ENCODE results near the gene WRAP53.

The WRAP53 gene

DNA sequence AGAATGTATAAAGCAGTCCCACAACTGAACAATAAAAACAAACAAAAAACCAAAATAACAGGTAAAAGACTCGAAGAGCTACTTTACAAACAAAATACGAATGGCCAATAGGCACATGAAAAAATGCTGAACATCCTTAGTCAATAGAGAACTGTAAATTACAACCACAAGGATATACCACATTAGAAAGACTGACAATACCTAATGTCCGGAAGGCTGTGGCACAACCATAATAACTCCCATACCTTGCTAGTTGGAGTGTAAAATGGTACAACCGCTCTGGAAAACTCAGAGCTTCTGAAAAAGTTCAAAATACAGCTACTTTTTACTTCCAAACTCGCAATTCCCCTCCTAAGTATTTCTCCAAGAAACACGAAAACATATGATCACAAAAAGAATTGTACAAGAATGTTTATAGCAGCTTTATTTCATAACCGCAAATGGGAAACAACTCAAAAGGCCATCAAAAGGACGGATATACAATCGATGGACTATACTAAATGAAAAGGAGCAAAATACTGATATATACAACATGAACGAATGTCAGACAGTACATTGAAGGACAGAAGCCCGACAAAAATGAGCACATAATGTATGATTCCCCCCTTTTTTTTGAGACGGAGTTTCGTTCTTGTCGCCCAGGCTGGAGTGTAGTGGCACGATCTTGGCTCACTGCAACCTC is 3.3 kb upstream of the WRAP53 start:
- DNase-seq, result no peak

DNA sequence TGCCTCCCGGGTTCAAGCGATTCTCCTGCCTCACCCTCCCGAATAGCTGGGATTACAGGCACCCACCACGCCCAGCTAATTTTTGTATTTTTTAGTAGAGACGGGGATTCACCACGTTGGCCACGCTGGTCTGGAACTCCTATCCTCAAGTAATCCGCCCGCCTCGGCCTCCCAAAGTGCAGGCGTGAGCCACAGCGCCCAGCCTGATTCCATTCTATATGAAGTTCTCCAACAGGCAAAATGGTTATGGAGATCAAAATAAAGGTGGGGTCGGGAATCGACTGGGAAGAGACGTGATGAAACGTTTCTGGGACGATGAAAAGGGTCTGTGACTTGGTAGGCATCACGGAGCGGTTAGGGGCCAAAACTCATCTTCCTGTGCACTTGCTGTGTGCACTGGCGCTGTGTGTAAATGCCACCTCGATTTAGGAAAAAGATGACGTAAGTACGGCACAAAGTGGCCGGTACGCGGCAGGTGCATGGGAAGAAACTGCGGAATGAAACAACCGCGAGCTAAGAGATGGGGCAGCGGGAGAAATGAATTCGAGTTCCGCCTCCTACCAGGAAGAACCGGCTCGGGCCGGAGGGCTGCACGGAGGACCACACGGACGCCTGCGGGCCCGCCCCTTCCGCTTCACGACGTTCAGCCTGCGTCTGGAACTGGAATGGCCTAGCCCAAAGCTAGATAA is 2.6 kb upstream of the WRAP53 start:
- peak; percentile 89 for DNase-seq

DNA sequence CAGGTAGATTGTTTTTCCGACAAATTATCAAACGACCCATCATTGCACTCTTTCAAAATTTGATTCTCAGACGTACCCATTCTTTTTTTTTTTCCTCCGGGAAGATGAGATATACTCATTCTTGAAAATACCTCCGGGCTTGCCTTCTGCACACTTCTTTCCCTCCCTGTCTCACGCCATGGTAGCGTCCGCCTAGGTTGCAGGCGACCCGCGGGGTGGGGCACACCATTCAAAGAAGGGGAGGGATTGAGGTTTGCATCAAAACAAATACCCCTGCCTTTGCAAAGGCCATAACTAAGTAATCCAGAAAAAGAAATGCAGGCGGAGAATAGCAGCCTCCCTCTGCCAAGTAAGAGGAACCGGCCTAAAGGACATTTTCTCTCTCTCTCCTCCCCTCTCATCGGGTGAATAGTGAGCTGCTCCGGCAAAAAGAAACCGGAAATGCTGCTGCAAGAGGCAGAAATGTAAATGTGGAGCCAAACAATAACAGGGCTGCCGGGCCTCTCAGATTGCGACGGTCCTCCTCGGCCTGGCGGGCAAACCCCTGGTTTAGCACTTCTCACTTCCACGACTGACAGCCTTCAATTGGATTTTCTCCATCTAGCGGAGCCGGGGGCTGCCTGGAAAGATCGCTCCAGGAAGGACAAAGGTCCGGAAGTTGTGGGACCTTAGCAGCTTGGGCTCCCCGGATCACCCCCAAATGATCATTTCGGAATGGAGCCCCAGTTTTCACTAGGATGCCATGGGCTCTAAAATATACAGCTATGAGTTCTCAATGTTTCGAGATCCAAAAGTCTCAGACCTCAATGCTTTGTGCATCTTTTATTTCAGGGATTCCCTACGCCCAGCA is 1.8 kb upstream of the WRAP53 start:
- DNase-seq, result peak; percentile 83

DNA sequence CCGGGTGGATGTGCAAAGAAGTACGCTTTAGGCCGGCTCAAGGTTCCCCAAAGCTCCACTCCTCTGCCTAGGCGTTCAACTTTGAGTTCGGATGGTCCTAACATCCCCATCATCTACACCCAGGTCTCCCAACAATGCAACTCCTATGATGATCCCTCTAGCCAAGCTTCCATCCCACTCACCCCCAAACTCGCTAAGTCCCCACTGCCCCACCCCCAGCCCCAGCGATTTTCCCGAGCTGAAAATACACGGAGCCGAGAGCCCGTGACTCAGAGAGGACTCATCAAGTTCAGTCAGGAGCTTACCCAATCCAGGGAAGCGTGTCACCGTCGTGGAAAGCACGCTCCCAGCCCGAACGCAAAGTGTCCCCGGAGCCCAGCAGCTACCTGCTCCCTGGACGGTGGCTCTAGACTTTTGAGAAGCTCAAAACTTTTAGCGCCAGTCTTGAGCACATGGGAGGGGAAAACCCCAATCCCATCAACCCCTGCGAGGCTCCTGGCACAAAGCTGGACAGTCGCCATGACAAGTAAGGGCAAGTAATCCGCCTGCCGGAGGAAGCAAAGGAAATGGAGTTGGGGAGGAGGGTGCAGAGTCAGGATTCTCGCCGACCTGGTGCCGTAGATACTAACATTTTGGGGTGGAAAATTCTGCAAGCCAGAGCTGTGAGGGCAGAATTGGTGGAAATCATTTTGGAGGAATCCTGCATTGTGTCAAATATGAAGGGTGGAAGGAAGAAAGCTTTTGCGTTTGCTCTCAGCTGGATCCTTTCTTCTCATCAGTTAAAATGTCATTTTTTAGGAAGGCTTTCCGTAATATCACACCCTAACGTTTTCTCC is 987 bp upstream of the WRAP53 start, which contains the start of gene TP53:
TSS of gene TP53 (minus strand) at position 419 of the 836 bp plus-strand sequence. CDS start 10,896 bp downstream, outside the sequence.
- peak; percentile 90 for DNase-seq

DNA sequence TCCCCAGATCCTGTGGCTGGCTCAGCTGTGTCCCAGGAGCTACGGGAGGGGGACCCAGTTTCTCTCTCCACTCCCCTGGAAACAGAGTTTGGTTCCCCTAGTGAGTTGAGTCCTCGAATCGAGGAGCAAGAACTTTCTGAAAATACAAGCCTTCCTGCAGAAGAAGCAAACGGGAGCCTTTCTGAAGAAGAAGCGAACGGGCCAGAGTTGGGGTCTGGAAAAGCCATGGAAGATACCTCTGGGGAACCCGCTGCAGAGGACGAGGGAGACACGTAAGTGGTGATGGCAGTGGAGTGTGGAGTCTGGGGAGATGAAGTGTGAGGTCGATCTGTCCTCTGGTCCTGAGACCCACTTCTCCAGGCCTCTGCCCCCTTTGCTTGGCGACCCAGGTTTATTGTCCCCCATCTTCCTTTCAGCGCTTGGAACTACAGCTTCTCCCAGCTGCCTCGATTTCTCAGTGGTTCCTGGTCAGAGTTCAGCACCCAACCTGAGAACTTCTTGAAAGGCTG is 585 bp downstream of the WRAP53 start:
- no peak for DNase-seq

DNA sequence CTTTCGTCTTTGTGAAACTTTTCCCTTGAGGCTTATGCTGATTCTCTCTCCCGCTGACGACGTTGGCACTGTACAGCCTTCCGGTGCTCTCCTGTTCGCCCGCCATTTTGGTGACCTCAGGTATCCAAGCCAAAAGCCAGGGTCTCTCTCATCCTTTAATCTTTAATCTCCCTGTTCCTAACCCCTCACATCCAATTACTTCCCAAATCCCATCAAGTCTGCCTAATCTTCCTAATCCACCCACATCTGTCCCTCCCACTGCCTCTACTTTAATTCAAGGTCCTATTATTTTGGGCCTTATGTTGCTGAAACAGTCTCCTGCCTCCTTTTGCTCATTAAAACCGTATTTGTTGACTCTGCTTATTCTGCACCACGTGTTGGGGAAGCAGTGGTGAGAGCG is 7.3 kb downstream of the WRAP53 start:
- no peak for DNase-seq

DNA sequence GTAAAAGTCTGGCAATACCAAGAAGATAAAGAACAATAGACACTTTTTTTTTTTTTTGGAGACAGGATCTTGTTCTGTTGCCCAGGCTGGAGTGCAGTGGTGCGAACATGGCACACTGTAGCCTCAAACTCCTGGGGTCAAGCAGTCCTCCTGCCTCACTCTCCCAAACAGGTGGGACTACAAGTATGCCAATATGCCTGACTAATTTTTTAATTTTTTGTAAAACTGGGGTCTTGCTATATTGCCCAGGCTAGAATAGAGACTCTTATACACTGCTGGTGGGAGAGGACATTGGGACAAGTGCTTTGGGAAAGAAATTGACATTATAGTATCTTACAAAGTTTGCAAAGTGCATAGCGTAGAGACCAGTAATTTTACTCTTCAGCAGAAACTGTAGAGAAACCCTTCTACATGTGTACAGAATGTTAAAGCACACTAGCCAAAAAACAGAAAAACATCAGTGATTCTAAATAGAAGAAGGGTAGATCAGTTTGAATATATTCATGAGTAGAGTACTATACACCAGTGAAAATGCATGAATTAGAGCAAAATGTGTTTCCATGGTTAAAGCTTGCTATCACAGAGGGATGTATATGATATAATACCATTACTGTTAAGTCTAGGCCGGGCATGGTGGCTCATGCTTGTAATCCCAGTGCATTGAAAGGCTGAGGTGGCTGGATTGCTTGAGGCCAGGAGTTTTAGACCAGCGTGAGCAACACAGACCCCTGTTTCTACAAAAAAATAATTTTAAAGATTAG is 9.7 kb downstream of the WRAP53 start:
- DNase-seq, result no peak

DNA sequence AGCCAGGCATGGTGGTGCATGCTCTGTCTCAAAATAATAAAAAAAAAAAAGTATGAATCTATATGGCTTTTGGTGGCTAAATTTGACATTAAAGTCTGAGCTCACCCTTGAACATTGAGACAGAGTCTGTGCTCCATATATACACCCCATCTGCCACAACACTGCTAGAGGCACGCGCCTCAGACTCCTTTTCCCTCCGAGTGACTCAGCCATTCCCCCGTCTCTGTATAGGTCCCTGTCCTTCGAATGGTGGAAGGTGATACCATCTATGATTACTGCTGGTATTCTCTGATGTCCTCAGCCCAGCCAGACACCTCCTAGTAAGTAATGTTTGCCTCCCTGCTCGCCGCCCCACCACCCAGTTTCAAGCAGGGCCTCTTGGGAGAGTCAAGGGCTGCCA is 12.2 kb downstream of the WRAP53 start:
- DNase-seq, result no peak

DNA sequence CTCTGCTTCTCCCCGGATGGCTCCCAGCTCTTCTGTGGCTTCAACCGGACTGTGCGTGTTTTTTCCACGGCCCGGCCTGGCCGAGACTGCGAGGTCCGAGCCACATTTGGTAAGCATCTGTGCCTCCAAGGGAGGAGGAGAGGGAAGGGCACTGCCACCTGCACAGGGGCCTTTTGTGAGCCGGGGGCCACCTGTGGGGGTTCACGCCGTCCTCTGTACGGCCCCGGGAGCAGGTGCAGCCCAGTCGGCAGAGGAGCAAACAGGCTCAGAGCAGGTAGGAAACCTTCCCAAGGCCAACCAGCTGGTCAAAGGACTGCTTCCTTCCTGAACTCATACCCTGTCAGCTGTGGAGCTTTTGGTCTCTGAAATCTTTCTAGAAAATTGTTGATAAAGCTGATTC is 13.4 kb downstream of the WRAP53 start:
- DNase-seq, result no peak

DNA sequence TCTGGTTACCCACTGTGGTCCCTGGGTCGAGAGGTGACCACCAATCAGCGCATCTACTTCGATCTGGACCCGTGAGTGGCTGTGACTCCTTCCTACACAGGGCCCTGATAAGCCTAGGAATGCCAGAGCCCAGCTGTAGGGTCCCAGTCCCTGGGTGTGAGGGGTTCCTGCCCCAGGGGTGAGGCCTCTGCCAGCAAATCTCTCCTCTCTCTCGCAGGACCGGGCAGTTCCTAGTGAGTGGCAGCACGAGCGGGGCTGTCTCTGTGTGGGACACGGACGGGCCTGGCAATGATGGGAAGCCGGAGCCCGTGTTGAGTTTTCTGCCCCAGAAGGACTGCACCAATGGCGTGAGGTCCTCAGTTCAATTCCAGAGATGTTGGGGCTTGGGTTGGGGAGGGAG is 14.5 kb downstream of the WRAP53 start:
- no peak for DNase-seq

DNA sequence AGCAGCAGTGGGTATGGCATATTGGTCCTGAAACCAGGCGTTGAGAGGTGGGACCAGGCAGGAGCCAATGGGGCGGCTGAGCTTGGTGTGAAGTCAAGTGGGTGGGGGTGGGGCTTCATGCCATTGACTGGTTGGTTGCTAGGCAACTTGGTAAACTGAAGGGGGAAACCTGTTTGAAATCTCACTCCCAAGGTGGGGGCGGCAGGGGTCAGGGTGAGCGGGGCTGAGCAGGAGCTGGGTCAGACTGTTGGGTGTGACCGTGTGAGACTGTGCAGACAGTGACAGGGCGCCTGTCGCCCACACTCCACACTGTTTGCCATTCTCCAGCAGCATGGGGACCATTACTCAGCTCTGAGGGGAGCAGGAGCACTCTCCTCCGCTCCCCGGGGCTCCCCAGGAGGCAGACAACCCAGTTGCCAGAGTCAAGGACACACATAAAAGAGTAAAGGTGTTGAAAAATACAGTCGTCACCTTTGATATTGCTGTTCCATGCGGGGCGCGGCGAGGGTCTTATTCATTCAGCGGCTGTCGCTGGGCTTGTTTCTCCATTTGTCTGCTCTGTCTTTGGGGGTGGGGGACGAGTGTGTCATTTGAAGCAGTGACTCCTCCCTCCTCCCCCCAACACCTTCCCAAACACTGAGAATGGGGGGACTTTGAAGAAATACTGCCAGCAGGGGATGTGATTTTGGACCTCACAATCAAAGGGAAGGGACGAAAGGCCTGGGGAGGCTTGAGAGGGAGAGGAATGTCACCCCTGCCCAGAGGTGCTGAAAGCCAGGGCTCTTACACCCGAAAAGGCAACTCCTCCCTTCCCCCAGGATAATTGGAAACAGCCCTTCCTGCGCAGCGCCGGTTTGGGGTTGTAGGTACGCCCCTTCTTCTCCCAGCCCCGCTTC is 15.6 kb downstream of the WRAP53 start:
- DNase-seq, result no peak

DNA sequence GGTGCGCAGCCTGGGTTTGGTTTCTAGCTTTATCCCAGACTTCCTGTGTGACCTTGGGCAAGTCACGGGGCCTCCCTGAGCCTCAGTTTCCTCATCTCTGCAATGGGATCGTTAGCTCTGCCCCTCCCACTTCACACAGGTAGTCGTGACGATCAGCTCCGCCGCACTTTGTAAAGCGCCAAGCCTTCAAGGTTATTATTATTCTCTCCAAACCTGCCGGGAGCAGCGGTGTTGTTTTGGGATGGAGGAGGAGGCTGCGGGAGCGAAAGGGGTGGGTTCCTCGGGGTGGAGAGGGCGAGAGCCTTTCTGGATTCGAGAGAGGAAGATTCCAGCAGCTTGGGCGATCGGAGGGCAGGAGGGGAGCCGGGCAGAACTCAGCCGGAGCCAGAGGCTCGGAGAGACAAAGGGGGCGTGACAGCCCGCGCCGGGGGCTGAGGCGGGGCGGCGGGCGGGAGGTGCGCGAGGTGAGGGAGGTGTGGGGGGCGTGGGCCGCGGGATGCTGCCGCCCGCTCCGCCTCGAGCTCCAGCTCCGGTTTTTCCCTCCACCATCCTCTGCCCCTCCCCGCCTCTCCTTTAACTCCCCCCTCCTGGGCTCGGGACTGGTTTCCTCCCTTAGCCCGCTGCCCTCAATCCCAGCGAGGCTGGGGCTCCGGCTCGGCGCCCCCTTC is 16.5 kb downstream of the WRAP53 start, which contains the start of gene EFNB3:
TSS of gene EFNB3 (plus strand) at position 602 of the 668 bp plus-strand sequence. CDS start 397 bp downstream, outside the sequence.
- peak; percentile 34 for DNase-seq

DNA sequence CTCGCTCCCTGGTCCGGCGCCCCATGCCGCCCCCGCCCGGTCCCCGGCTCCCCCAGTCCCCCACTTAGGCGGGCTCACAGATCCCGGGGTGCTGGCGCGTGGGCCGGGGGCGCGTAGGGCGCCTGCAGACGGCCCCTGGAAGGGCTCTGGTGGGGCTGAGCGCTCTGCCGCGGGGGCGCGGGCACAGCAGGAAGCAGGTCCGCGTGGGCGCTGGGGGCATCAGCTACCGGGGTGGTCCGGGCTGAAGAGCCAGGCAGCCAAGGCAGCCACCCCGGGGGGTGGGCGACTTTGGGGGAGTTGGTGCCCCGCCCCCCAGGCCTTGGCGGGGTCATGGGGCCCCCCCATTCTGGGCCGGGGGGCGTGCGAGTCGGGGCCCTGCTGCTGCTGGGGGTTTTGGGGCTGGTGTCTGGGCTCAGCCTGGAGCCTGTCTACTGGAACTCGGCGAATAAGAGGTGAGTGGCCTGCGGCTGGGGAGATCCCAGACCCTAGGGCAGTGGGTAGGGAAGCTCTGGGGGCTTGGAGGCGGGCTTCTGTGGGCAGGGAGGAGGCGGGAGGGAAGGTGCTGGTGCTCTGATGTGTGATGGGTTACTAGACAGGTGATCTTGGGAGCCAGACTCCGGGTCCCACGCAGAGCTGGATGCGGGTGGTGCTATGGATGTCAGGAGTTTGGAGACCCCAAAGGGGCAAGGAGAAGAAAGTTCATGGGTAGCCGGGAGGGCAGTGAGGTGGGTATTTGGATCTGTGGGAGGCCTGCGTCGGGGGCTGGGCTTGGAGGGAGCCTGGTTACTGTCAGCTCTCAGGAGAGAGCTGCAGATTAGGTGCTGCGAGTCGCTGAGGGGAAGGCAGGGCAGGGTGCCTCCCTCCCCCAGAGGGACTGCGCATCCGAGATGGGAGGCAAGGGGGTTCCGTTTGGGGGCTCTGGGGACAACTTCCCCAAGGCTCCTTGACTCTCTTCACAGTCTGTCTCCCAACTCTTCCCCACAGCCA is 17.3 kb downstream of the WRAP53 start:
- DNase-seq, result no peak

DNA sequence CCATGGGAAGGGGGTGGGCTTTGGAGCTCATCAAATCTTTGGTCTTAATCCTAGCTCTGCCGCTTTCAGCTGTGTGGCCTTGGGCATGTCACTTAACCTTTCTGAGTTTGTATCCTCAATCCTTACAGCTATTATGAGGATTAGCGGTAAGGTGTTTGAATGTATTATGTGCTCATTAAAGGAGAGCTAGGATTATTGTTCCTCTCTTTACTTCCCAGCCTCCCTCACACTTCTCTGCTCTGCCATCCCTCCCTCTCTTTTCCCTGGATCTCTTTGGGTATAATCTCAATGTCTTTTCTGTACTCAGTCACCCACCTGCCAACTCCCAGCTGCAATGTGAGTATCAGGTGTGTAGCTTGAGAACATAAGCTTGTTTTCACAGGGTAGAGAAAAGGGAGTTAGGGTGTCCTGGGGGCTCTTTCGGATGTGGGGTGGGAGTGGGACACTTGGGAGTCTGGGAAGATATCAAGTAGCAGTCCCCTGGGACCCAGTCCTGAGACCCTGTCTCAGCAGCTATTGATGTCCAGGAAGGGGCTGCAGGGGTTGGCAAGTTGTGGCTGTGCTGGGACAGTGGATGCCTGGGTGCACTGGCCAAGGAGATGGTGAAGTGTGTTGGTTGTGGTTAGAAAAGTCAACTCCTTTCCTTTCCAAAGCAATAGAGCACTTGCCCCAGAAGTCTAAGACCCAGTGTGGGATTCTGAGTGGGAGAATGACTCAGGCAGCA is 18.5 kb downstream of the WRAP53 start:
- DNase-seq, result no peak

DNA sequence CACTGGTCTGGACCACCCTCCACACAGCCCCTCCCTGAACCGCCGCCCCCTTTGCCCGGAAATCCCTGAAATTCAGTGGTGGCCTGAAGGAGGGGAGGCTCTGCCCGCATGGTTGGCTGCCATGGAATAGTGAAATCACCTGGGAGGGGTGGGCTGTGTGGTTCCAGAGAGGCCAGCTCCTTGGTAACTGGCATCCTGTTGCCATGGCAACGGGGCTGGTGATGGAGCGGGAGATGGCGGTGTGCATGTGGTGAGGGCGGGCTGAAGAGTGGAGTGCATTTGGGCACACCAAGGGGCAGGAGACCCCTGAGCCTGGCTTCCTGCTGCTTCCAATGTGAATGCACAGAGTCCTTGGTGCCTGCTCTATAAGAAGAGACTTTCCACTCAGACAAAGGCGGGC is 19.2 kb downstream of the WRAP53 start:
- DNase-seq, result no peak

DNA sequence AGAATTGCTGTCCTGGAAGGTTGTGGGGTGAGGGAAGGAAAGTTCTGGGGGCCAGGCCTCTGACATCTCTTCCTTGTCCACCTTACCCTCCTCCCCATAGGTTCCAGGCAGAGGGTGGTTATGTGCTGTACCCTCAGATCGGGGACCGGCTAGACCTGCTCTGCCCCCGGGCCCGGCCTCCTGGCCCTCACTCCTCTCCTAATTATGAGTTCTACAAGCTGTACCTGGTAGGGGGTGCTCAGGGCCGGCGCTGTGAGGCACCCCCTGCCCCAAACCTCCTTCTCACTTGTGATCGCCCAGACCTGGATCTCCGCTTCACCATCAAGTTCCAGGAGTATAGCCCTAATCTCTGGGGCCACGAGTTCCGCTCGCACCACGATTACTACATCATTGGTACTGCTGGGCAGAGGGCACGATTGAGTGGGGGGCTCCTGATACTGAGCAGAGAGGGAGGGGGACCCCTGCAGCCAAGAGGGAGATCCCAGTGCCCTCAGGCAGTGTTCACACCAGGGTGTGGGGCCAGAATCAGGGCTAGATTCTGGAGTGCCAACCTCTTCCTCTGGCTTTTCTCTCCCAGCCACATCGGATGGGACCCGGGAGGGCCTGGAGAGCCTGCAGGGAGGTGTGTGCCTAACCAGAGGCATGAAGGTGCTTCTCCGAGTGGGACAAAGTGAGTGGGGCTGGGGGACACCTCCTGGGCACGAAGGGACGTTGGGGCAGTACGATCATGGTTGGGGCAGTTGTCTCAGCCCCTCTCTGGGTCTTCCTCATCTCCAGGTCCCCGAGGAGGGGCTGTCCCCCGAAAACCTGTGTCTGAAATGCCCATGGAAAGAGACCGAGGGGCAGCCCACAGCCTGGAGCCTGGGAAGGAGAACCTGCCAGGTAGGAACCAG is 19.8 kb downstream of the WRAP53 start:
- DNase-seq, result no peak

DNA sequence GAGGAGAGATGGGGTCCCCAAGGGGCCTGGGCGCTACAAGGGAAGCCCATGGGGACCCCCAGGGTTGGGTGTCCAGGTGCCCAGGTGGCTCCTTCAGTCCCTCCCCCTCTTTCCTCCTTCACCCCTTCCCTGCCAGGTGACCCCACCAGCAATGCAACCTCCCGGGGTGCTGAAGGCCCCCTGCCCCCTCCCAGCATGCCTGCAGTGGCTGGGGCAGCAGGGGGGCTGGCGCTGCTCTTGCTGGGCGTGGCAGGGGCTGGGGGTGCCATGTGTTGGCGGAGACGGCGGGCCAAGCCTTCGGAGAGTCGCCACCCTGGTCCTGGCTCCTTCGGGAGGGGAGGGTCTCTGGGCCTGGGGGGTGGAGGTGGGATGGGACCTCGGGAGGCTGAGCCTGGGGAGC is 20.8 kb downstream of the WRAP53 start:
- DNase-seq, result no peak

Data from activated naive CD4-positive, alpha-beta T cell treated with anti-CD3 and anti-CD28 coated beads, Interleukin-2, amount 50 U/mL, for 16 hours (primary cell).